ENCODE data around the gene COMMD10.
A peak's percentile ranks its signal among the peaks of the same experiment; 100 is the strongest.
"Not testable (repeated sequence)": the region's sequence is repeated elsewhere in the genome, so short reads cannot be mapped to it uniquely, and the experiment has no call there.

COMMD10 gene

GRCh38 chr5:116084871-116085715 is at the start of gene COMMD10:
Gene COMMD10, plus strand, starts transcription at chr5:116085025.
- peak; percentile 76 for DNase-seq

GRCh38 chr5:116035123-116035522 is 49.7 kb upstream of the COMMD10 start:
- DNase-seq = no peak

GRCh38 chr5:116037236-116037822 is 47.5 kb upstream of the COMMD10 start:
- no peak for DNase-seq

GRCh38 chr5:116038817-116039216 is 46.0 kb upstream of the COMMD10 start:
- peak; percentile 29 for DNase-seq

GRCh38 chr5:116042375-116042774 is 42.5 kb upstream of the COMMD10 start:
- no peak for DNase-seq

- DNase-seq = no peak
Observed at GRCh38 chr5:116044073-116044472, 40.8 kb upstream of the COMMD10 start.

GRCh38 chr5:116045821-116046220 is 39.0 kb upstream of the COMMD10 start:
- DNase-seq = no peak

GRCh38 chr5:116046261-116046660 is 38.6 kb upstream of the COMMD10 start:
- no peak for DNase-seq

- DNase-seq = no peak
Observed at GRCh38 chr5:116046823-116047222, 38.0 kb upstream of the COMMD10 start.

- DNase-seq = no peak
Observed at GRCh38 chr5:116058346-116058936, 26.4 kb upstream of the COMMD10 start.

GRCh38 chr5:116062352-116062751 is 22.5 kb upstream of the COMMD10 start:
- no peak for DNase-seq

- DNase-seq = no peak
Observed at GRCh38 chr5:116063950-116064349, 20.9 kb upstream of the COMMD10 start.

GRCh38 chr5:116068028-116068632 is 16.7 kb upstream of the COMMD10 start:
- DNase-seq = peak; percentile 22

GRCh38 chr5:116071211-116071610 is 13.6 kb upstream of the COMMD10 start:
- DNase-seq = no peak

GRCh38 chr5:116075191-116075831 is 9.5 kb upstream of the COMMD10 start:
- no peak for DNase-seq

GRCh38 chr5:116076496-116076895 is 8.3 kb upstream of the COMMD10 start:
- no peak for DNase-seq

GRCh38 chr5:116078199-116078598 is 6.6 kb upstream of the COMMD10 start:
- no peak for DNase-seq

GRCh38 chr5:116084287-116084691 is 536 bp upstream of the COMMD10 start:
- no peak for DNase-seq

GRCh38 chr5:116086309-116086708 is 1.5 kb downstream of the COMMD10 start:
- not testable (repeated sequence) for DNase-seq

- DNase-seq = no peak
Observed at GRCh38 chr5:116088062-116088461, 3.2 kb downstream of the COMMD10 start.

- DNase-seq = no peak
Observed at GRCh38 chr5:116090302-116090701, 5.5 kb downstream of the COMMD10 start.

- DNase-seq = no peak
Observed at GRCh38 chr5:116091416-116091815, 6.6 kb downstream of the COMMD10 start.

GRCh38 chr5:116097301-116097700 is 12.5 kb downstream of the COMMD10 start:
- DNase-seq = no peak
